Measurements from ENCODE around the gene PRR11. TPM values are rescaled to one million over a fixed set of nuclear protein-coding genes. Genes with fewer than 3 reads are reported as not detected.

PRR11 gene
- total RNA-seq, 1 experiment from 2014 or later = 86.7 TPM

GRCh38 chr17:59152925-59153324 is 2.6 kb upstream of the PRR11 start (continued):
- no peak for TF ChIP-seq ZFX (IDR thresholded peaks at IDR 0.05)
- TF ChIP-seq EZH2phosphoT487 (IDR thresholded peaks at IDR 0.05; ENCODE audit: borderline replicate concordance) = no peak

- Histone ChIP-seq H3K36me3 (ENCODE audit: control insufficient read depth in 1 of 2, insufficient read depth in 2 of 2, low read length in 2 of 2) (no peaks in the 10 kb centered on the region), H3K9ac (ENCODE audit: low read length) (peak overlapping the region; percentile 94), H3K27me3 (ENCODE audit: insufficient read depth, low read length) (no peaks in the 10 kb centered on the region), H2AFZ (ENCODE audit: low read depth, low read length, poor library complexity, severe bottlenecking) (peak overlapping the region; percentile 27), H3K4me3 (replicated peaks in 1 of 2; ENCODE audit: low read depth in 1 of 2, low read length in 2 of 2) (peak overlapping the region; percentile 71 to 80), H3K27ac (ENCODE audit: low read depth, low read length) (peak overlapping the region; percentile 90), H3K4me2 (ENCODE audit: low read length) (peak overlapping the region; percentile 86), H4K20me1 (ENCODE audit: insufficient read depth) (no peaks in the 10 kb centered on the region), H3K4me1 (ENCODE audit: control insufficient read depth in 1 of 2, insufficient read depth in 2 of 2, low read length in 2 of 2) (peaks cover 31 to 42% of the 10 kb centered on the region in 2 experiments), H3K9me2 (ENCODE audit: insufficient read depth) (no peaks in the 10 kb centered on the region), H3K79me2 (ENCODE audit: insufficient read depth, low read length) (peaks cover 89% of the 10 kb centered on the region), H3K9me3 (ENCODE audit: control insufficient read depth in 1 of 2, insufficient read depth in 1 of 2, low read depth in 1 of 2, low read length in 2 of 2) (no peaks in the 10 kb centered on the region)
- TF ChIP-seq SP1 (IDR thresholded peaks at IDR 0.05; ENCODE audit: low read depth) = no peak
- no peak for TF ChIP-seq ZNF274 (IDR thresholded peaks at IDR 0.05; ENCODE audit: low read depth, low read length)
- TF ChIP-seq POLR2AphosphoS5 (IDR thresholded peaks at IDR 0.05; ENCODE audit: low read depth, low read length) = peak; percentile 58; the same call in 1 of the 2 replicates
- TF ChIP-seq TCF7L2 (IDR thresholded peaks at IDR 0.05; ENCODE audit: borderline replicate concordance, extremely low read depth, insufficient read depth, insufficient read length) = no peak
- no peak for TF ChIP-seq POLR2A (IDR thresholded peaks at IDR 0.05; ENCODE audit: borderline replicate concordance, extremely low read depth, insufficient read depth, insufficient read length)
- TF ChIP-seq CTCF (IDR thresholded peaks at IDR 0.05 in 2 of 3, conservative IDR thresholded peaks at IDR 0.05 in 1 of 3; ENCODE audit: borderline replicate concordance in 1 of 3, insufficient read depth in 1 of 3, low read depth in 2 of 3, low read length in 2 of 3) = no peak
- TF ChIP-seq ATF3 (IDR thresholded peaks at IDR 0.05) = no peak
- TF ChIP-seq YY1 (IDR thresholded peaks at IDR 0.05; ENCODE audit: extremely low read depth, insufficient replicate concordance, low read depth, low read length) = no peak
- TF ChIP-seq ZFX (IDR thresholded peaks at IDR 0.05) = peak; percentile 60; the same call in 1 of the 2 replicates
- intact Hi-C loops (cut with micrococcal nuclease) = no loop called here
- peak; percentile 2 for ATAC-seq
- POLR2A ChIA-PET = interaction anchor here (1.3 to 1.8 kb wide), 2 partner anchors 17 to 524 kb away, joined by 5 to 11 read pairs; no protein-coding TSS in a partner anchor
- TSS peak; percentile 58 for BruUV-seq (replicated peaks)
- RAD21 ChIA-PET (ENCODE audit: low non-redundant PET in 1 of 2, low total read pairs in 2 of 2, uncharacterized antibody in 2 of 2, unreplicated experiment in 2 of 2) = interaction anchor here in 1 of 2 experiments (1.3 kb wide), 1 partner anchor 48 kb away, joined by 4 read pairs; the partner anchor contains the start of gene TRIM37
- no peak for DNase-seq (ENCODE audit: low read depth, low spot score)
- CTCF ChIA-PET = no interaction called here
Observed at GRCh38 chr17:59154292-59154720, 1.2 kb upstream of the PRR11 start.
